GM18502 (cell line): ENCODE results near the gene MTR.
A peak's percentile ranks its signal among the peaks of the same experiment; 100 is the strongest.

Experiments
- ATAC-seq: cut with Tn5 transposase; IDR thresholded peaks from one replicate; pipeline ENCODE4 v1.9.1; 2021; ENCODE audit warnings: mild to moderate bottlenecking; ENCODE audit not compliant: unreplicated experiment, poor library complexity

MTR gene

DNA sequence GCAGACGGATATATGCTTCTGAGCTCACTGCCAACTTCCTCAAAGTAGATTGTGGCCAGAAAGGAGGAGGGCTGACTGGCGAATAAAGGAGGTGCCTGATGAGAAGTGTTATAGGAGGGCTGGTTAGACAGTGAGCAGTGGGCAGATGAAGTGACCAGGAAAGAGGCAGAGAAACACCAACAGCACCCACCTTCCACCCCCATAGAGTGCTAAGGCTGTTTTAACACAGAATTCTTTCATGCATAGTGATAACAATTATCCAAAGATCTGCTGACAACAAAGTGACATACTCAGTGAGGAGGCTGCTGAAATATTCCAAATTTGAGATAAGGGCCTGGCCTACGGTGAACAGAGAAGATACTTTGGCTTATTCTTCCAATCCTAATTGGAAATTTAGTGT lies 21.2 kb upstream of the MTR start:
- no peak for ATAC-seq

DNA sequence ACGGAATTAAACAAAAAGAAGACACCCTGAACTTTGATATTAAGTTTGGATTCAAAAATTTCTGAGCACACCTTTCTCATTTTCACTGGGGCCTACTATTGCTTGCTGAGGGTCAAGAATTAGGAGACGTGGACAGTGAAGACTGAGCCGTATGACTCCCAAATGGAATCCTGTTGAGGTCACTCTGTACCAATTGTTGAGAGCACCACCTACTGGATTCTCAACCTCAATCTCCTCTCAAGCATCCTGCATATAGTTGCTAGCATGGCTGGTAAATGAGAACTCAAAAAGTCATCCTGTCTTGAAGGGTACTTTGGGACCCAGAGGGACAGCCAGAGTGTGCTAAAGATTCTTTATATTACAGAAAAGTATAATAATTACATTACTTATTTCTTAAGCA lies 20.2 kb upstream of the MTR start:
- ATAC-seq = no peak

DNA sequence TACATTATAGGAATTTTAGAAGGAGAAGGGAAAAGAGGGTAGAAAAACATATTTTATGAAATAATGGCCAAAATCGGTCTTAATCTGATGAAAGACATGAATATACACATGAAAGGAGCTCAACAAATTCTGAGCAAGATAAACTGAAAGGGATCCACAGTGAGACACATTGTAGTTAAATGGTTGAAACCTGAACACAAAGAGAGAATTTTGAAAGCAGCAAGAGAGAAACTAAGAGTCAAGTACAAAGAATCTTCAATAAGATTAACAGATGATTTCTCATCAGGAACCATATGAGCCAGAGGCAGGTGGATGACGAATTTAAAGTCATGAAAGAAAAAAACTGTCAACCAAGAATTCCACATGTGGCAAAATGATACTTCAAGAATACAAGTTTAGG lies 15.8 kb upstream of the MTR start:
- no peak for ATAC-seq

DNA sequence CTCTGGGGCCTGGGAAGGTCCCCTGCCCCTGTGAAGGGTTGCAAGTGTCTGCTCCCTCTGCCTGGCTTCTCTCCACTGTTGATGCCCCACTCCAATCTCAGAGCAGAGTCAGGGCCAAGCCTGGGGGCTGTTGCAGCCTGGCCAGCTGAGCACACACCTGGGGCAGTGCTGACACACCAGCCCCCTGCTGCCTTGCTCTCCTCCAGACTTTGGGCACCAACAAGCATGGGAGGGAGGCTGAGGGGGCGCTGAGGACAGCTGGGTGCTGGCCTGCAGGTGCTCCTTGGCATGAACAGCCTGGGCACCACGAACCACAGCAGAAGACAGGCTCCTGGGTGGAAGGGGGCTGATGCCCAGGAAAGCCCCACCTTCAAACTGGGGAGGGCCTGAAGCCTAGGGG lies 9.6 kb upstream of the MTR start:
- no peak for ATAC-seq

DNA sequence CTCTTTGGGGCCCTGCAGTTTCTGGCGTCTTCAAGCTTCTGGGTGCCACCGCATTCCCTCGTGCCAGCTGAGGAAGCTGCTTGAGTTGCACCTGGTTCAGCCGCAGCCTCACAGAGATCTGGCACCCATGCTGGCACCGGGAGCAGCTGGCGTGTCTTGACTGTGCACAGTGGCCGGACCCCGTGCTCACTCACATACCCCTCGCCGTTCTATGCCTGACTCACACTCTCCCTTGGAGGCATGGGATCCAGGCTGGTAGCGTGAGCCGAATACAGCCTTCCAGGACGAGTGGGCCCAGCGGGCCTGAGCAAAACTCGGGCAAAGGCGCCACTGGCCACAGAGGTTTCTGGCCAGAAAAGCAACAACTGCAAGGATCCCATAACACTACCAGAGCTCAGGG lies 8.6 kb upstream of the MTR start:
- ATAC-seq = no peak

DNA sequence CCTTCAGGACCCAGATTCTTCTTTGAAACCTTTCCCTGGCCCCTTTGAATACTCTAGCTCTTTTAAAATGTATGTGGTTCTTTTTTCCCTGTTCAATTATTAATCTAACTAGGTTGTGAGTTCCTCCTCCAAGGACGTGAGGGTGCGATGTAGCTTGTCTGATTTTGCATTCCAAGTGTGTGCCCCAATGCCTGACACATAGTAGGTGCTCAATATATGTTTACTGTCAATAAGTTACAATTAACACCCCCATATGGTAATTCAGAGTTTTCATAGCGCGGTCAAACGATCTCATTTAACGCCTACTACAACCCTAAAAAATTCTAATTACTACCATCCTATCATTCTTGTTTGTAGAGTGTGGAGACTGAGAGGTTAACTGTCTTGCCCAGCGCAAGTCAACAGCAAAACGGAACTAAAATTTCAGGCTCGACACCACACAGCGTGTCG lies 482 bp upstream of the MTR start:
- ATAC-seq = no peak

DNA sequence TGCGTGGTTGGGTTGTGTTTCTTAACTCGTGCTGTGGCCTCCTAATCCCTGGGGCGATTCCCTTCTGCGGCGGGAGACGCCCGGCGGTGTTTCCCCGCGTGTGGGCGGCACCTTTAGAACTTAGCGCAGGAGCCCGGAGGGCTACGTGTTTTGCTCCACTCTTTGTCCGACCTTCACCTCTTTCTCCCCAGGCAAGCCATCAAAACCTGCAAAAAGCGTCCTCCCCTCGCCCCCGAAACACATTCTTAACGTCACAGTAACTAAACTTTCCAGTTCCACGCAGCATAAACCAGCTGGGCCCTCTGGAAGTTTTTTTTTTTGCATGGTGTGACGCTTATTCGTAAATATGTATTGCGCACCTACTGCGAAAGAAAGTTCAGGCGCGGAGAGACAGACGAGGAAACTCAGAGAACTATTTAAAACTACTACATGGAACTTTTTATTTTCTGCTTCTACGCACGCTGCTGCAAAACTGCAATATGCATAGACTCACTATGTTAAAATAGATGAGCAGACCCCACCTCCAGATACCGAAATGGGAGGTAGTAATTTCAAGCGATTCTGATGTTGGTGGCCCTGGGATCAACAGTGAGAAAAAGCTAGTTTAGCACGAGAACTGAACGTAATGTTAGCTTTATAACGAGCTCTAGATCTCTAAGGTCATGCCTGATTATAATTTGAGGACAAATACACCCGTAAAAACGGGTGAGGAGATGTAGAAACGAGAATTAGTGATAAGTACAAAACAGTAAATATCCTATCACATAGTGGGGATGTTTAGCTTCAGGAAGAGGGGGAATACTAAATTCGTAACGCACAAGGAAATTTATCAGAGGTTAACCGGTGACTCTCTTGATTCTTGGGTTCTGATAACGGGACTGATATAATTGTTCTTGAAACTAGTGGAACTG lies 920 bp downstream of the MTR start:
- peak; percentile 39 for ATAC-seq

DNA sequence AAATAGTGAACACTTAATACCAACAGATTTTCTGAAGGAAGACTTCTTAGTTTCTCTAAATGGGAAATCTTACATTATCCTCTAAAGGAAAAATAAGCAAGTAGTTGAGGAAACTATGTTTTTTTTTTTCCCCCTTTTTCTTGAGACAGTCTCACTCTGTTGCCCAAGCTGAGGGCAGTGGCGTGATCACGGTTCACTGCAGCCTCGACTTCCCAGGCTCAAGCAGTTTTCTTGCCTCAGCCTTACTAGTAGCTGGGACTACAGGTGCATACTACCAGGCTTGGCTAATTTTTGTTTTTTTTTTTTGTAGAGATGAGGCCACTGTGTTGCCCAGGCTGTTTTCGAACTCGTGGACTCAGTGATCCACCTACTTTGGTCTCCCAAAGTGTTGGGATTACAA lies 3.9 kb downstream of the MTR start:
- ATAC-seq = no peak

DNA sequence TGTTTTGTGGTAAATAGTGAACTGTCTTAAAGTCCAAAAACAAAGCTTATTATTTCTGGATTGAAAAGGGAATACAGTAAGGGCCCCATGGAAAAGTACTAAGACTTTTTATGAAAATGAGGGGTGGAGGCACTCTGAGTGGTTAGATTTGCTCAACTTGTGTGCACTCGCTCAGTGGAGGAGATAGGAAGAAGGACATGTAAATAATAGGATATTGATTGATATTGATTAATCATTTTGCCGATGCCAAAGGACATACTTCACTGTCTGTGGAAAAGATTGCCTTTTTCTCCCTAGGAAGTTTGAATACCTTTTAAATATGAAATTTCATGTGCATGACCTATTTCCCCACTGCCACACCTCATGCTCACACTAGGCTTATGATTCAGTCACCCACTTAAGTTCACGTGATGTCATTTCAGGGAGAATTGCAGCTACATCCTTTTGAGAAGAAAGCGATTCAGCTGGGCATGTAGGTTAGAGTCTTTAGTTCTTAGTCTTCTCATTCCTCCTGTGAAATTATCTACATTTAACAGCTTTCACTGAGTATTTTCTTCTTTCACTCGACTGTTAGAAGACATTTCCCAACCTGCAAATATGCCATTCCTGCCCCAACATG lies 5.0 kb downstream of the MTR start:
- no peak for ATAC-seq

DNA sequence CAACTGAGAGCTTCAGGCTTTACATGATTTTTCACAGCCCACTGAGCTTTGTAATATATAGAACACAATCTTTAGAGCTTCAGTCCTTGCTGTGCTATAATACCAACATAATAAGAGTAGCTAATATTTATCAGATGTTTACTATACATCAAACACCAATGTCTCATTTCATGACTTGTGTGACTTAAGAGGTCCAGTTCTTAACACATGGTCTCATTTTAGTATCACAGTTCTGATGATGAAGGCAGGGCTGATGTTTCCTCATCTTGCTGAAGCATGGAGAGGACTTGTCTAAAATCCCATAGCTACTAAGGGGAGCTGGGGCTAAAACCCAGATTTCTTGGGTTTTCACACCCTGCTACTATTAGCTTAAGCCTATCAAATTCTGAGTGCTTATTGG lies 5.5 kb downstream of the MTR start:
- no peak for ATAC-seq

DNA sequence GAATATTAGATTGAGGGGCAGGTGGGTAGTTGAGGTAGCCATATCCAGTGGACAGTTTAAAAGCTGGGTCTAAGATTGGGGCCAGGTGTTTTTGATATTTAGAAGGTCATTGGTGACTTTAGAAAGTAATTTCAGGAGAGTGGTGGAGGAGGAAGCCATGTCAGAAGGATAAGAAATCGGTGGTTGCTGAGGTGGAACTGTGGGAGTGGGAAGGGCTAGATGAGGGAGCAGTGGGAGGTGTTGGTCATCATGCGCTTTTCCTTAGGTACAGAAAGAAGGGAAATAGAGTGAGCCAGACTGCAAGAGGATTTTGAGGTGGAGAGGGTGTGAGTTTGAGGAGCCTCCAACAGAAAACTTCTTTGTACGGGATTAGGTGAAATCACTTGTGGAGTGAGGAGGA lies 7.2 kb downstream of the MTR start:
- ATAC-seq = no peak

DNA sequence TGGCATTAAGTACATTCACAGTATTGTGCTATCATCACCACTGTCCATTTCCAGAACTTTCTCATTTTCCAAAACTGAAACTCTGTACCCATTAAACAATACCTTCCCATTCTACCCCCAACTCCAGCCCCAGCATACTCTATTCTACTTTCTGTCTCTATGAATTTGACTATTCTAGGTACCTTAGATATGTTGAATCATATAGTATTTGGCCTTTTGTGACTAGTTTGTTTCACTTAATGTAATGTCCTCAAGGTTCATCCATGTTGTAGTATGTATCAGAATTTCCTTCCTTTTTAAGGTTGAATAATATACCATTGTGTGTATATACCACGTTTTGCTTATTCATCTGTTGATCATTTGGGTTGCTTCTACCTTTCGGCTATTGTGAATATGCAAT lies 11.5 kb downstream of the MTR start:
- no peak for ATAC-seq

DNA sequence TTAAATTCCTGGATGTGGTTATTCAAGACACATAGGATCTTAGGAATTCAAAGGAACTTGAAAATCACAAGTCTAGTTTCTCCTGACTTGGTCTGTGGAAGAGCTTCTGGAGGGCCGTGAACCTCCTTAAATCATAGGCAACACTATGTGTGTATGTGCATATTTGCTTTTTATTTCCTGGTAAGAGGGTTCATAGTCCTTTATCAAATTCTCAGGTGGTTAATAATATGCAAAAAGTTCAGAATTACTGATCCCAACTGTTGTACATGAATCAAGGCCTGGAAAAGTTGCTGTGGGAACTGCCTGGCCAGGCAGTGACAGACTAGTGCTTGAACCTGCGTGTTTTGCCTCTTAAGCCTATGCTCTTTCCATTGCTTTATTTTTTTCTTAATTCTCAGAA lies 12.9 kb downstream of the MTR start:
- no peak for ATAC-seq

DNA sequence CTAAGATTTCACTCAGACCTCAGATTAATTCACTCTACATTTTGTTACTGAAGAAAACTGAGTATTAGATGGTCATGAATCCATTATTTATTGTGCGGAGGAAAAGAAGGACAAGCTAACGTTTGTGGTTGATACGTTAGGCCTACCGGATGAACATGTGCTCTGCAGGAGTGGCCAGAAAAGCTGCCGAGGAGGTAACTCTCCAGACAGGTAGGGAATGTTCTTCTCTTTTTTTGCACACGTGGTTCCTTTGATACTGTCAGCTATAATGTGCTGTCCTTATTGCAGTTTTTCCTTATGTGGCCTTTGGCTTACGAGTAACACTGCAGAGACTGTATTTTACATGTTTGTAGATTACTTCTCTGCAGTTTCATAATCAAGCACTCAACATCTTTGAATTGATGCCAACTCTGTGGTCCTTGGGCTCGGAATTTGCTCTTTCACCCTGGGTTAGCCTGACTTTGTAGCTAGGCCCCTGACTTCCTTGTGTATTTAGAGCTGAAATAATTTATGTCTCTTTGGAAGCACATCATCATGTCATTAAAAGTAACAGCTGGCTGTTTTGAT lies 13.6 kb downstream of the MTR start:
- no peak for ATAC-seq

DNA sequence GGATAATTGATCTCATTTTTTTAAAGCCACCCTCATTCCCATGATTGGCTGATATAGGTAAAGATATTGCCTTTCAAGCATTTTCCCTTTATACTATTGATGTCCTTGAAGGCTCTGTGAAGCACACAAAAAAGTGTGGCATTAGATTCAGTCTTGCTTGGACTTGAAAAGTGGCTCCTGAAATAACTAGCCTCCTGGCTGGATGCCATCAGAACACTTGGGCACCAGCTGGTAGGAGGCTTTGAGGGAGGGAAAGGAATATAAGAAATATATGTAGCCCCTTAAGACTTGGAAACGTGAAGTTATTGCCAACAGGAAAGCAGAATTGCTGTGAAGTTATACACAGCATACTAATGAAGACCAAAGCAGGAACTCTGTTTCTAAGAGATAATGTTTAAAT lies 14.1 kb downstream of the MTR start:
- no peak for ATAC-seq

DNA sequence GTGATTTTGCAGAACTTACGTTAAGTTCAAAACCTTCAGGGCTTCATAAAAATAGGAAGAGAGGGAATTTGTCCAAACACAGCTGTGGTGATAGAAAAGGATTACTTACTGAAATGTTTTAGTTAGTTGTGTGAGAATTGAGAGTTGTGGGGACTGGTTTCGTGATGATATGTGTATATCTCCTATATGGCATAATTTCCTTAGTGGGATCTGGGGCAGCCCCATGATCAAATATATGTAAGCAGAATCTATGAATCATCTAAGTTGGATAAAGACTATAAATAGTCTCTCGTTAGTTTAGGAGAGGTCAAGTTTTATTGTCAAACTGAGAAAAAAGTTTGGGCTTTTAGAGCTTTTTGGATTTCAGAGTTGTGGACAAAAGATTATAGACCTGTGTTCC lies 14.9 kb downstream of the MTR start:
- no peak for ATAC-seq

DNA sequence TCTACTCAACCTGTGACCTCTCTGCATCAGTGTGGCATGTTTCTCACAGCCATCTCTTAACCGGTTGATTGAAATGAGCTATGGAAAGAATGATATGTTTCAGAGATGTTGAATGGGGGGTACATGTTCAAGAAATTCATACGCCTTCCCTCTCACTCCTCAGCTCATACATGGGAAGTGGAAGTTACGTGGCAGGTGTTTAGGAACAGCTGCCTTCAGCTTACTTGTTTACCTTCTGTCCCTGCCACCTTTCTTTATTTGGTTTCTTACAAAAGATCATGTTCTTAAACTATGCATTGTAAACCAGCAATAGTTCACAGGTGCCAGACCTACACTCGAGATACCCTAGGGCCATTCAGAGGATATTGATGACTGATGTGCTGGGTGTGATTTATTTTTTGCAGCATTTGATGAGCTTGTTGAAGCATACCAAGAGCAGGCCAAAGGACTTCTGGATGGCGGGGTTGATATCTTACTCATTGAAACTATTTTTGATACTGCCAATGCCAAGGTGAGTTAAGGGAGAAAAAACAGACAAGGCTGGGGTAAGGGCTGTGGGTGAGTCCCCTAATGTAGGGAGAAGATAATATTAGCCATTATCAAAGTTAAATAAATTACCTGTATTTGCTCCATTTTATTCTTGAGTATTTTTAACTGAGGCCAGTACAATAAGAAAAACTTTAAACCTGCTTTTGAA lies 17.4 kb downstream of the MTR start:
- ATAC-seq = no peak

DNA sequence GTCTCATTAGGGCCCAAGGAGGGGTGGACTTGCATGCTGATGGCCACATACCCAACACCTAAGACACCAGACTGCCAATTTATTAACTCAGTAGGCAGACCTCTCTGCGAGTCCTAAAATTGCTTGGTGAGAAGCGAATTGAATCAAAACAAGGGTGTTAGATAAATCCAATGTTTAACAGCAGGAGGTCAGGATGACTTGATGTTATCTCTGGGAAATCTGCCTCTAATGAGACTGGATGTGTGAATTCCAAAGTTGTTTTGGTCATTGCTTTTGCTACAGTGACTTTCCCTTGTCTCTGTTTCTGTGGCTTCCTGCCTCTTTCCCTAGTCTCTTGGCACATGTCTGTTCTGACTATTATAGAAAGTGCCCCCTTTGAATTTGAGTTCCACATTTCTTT lies 20.8 kb downstream of the MTR start:
- ATAC-seq = no peak

DNA sequence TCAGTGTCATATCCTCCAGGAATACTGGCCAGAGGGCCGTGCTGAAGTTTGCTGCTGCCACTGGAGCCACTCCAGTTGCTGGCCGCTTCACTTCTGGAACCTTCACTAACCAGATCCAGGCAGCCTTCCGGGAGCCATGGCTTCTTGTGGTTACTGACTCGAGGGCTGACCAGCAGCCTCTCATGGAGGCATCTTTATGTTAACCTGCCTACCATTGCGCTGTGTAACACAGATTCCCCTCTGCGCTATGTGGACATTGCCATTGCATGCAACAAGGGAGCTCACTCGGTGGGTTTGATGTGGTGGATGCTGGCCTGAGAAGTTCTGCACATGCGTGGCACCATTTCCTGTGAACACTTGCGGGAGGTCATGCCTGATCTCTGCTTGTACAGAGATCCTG lies 24.8 kb downstream of the MTR start:
- ATAC-seq = no peak

DNA sequence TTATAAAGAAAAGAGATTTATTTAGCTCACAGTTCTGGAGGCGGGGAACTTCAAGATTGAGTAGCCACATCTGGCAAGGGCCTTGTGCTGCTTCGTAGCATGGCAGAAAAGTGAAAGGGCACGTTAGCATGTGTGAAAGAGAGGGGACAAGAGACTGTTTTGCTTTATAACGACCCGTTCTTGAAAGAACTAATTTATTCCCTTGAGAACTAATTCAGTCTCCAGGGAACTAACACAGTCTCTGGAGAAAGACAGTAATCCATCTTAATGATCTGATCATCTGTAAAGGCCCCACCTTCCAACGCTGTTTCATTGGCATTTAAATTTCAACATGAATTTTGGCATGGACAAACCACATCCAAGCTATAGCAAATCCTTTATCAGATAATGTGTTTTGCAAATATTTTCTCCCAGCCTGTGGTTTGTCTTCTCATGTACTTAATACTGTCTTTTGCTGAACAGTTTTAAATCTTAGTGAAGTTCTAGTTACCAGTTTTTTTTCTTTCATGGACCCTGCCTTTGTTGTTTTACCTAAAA lies 26.1 kb downstream of the MTR start:
- ATAC-seq = no peak

DNA sequence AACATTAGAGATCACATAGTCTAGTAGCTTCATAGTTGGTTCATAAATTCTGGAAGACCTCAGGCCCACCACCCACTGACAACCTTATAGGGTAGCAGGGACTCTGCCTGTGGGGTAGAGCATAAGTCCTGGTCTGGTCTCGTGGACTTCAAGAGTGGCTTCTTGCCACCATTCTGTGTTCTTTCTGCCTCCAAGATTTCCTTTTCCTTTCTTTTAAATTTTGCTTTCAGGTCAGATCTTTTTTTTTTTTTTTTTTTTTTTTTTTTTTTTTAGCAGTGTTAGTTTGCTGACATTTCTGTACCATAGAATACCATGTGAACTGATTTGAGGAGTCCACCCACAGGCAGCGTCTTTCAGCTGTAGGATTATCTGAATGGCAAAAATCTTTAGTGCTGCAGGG lies 28.5 kb downstream of the MTR start:
- no peak for ATAC-seq
